IPS-11a (cell line): Measurements from ENCODE around the gene GSN.

Experiments
- H3K4me3 ChIP-seq: one replicate; pipeline ENCODE4 v1.5.1; 2013; ENCODE audit warnings: low read depth, low read length, control low read depth

GSN gene

GRCh38 chr9:121322037-121322736 lies 54.2 kb downstream of the GSN start:
- no peak overlapping the region for H3K4me3 ChIP-seq

GRCh38 chr9:121322737-121323448 lies 54.9 kb downstream of the GSN start:
- no peak overlapping the region for H3K4me3 ChIP-seq

- no peak overlapping the region for H3K4me3 ChIP-seq
Measured at GRCh38 chr9:121323449-121324151, 55.6 kb downstream of the GSN start.

- H3K4me3 ChIP-seq, result no peak overlapping the region
Measured at GRCh38 chr9:121324316-121324715, 56.4 kb downstream of the GSN start.

GRCh38 chr9:121324755-121325154 lies 56.8 kb downstream of the GSN start:
- H3K4me3 ChIP-seq, result no peak overlapping the region

GRCh38 chr9:121325387-121325786 lies 57.4 kb downstream of the GSN start:
- no peak overlapping the region for H3K4me3 ChIP-seq

- no peak overlapping the region for H3K4me3 ChIP-seq
Measured at GRCh38 chr9:121326130-121326838, 58.3 kb downstream of the GSN start.

GRCh38 chr9:121326901-121327613 lies 59.1 kb downstream of the GSN start:
- no peak overlapping the region for H3K4me3 ChIP-seq

GRCh38 chr9:121328476-121328875 lies 60.5 kb downstream of the GSN start:
- no peak overlapping the region for H3K4me3 ChIP-seq

- H3K4me3 ChIP-seq, result no peak overlapping the region
Measured at GRCh38 chr9:121328876-121329681, 61.1 kb downstream of the GSN start.

GRCh38 chr9:121331549-121331948 lies 63.6 kb downstream of the GSN start:
- no peak overlapping the region for H3K4me3 ChIP-seq

GRCh38 chr9:121331992-121332685 lies 64.2 kb downstream of the GSN start:
- H3K4me3 ChIP-seq, result no peak overlapping the region

- no peak overlapping the region for H3K4me3 ChIP-seq
Measured at GRCh38 chr9:121333950-121334773, 66.2 kb downstream of the GSN start.

- no peak overlapping the region for H3K4me3 ChIP-seq
Measured at GRCh38 chr9:121336665-121337064, 68.7 kb downstream of the GSN start.

- H3K4me3 ChIP-seq, result no peak overlapping the region
Measured at GRCh38 chr9:121339437-121339836, 71.5 kb downstream of the GSN start.

GRCh38 chr9:121340676-121341392 lies 72.9 kb downstream of the GSN start:
- H3K4me3 ChIP-seq, result no peak overlapping the region

- H3K4me3 ChIP-seq, result no peak overlapping the region
Measured at GRCh38 chr9:121344184-121344583, 76.2 kb downstream of the GSN start.

- H3K4me3 ChIP-seq, result no peak overlapping the region
Measured at GRCh38 chr9:121345070-121345469, 77.1 kb downstream of the GSN start.
